HCT116 (cell line): ENCODE data around the gene MTRR. TPM values are rescaled to one million over a fixed set of nuclear protein-coding genes. Genes with fewer than 3 reads are reported as not detected.

Experiments used
- ATAC-seq: fragments of 200-7000 bp; cut with Tn5 transposase; 2 replicates; pipeline ENCODE4 v1.9.1; 2020; ENCODE audit warnings: mild to moderate bottlenecking, moderate library complexity
- BruUV-seq: library from RNA; stranded (reverse); fragments of 400-500 nt; replicated peaks from 2 replicates; lab custom pipeline; 2021; lab: Mats Ljungman, UMichigan
- CTCF ChIA-PET: fragments of 300-600 bp; sonication (Branson Sonifier 250); formaldehyde crosslinking; loops from one replicate; lab custom pipeline; 2021; ENCODE audit warnings: antibody characterized with exemption; lab: Charles Lee
- POLR2A ChIA-PET: fragments of 300-600, 350-600 bp; sonication (Branson Sonifier 250); formaldehyde crosslinking; loops from one replicate; lab custom pipeline; 2021; ENCODE audit warnings: antibody characterized with exemption; lab: Charles Lee
- RAD21 ChIA-PET, 2 experiments: fragments of 300-600 bp; sonication (Branson Sonifier 250); formaldehyde crosslinking; loops; one replicate each; lab custom pipeline; 2023; ENCODE audit warnings: low total read pairs in 2 of 2; ENCODE audit not compliant: uncharacterized antibody in 2 of 2, unreplicated experiment in 2 of 2, low non-redundant PET in 1 of 2; lab: Charles Lee
- DNase-seq: peaks from one replicate; pipeline ENCODE4 v3.0.0-alpha.2; 2010; ENCODE audit warnings: low read depth, low spot score
- H2AFZ ChIP-seq: fragments of 200-600 bp; shearing (Covaris generic), sonication (generic); 2 replicates; pipeline ENCODE4 v1.6.1; 2017; ENCODE audit warnings: low read depth, mixed run types, mixed read lengths, antibody characterized with exemption, low read length; ENCODE audit not compliant: poor library complexity, severe bottlenecking
- H3K27ac ChIP-seq: 2 replicates; pipeline ENCODE4 v1.5.1; 2012; ENCODE audit warnings: low read depth, low read length
- H3K27me3 ChIP-seq: fragments of 200-600 bp; sonication (generic); 2 replicates; pipeline ENCODE4 v1.6.1; 2016; ENCODE audit warnings: mixed run types, low read length, mixed read lengths; ENCODE audit not compliant: insufficient read depth
- H3K36me3 ChIP-seq, 2 experiments: fragments of 200-500 bp in 1 of 2; fragments of 200-600 bp in 1 of 2; sonication (Bioruptor generic) in 1 of 2; sonication (generic) in 1 of 2; 2 replicates each; pipeline versions ENCODE4 v1.5.1 to v1.6.1; 2014 to 2016; ENCODE audit warnings: low read length in 2 of 2, inconsistent platforms in 1 of 2, mixed read lengths in 1 of 2, mixed run types in 1 of 2; ENCODE audit not compliant: insufficient read depth in 2 of 2, control insufficient read depth in 1 of 2
- H3K4me1 ChIP-seq, 2 experiments: fragments of 200-600 bp in 1 of 2; sonication (generic) in 1 of 2; 2 replicates each; pipeline versions ENCODE4 v1.5.1 to v1.6.1; 2012 to 2017; ENCODE audit warnings: low read length in 2 of 2, inconsistent platforms in 1 of 2, mild to moderate bottlenecking in 1 of 2, mixed read lengths in 1 of 2, mixed run types in 1 of 2, moderate library complexity in 1 of 2; ENCODE audit not compliant: insufficient read depth in 2 of 2, control insufficient read depth in 1 of 2
- H3K4me2 ChIP-seq: fragments of 200-600 bp; sonication (generic); 2 replicates; pipeline ENCODE4 v1.6.1; 2017; ENCODE audit warnings: mixed run types, low read length, mixed read lengths
- H3K4me3 ChIP-seq, 2 experiments: fragments of 200-600 bp in 1 of 2; sonication (generic) in 1 of 2; replicated peaks in 1 of 2; 2 replicates each; pipeline ENCODE4 v1.5.1; 2011 to 2016; ENCODE audit warnings: low read length in 2 of 2, control low read depth in 1 of 2, low read depth in 1 of 2, mild to moderate bottlenecking in 1 of 2, mixed read lengths in 1 of 2, mixed run types in 1 of 2
- H3K79me2 ChIP-seq: fragments of 200-600 bp; sonication (generic); 2 replicates; pipeline ENCODE4 v1.6.1; 2017; ENCODE audit warnings: mild to moderate bottlenecking, mixed run types, low read length, moderate library complexity, mixed read lengths; ENCODE audit not compliant: insufficient read depth
- H3K9ac ChIP-seq: fragments of 200-600 bp; sonication (generic); 2 replicates; pipeline ENCODE4 v1.6.1; 2016; ENCODE audit warnings: low read length, mixed read lengths
- H3K9me2 ChIP-seq: fragments of 200-600 bp; sonication (generic), shearing (Covaris generic); 2 replicates; pipeline ENCODE4 v1.6.1; 2017; ENCODE audit warnings: mixed run types, mild to moderate bottlenecking, moderate library complexity; ENCODE audit not compliant: insufficient read depth
- H3K9me3 ChIP-seq, 2 experiments: fragments of 200-500 bp in 1 of 2; fragments of 200-600 bp in 1 of 2; sonication (Bioruptor generic) in 1 of 2; sonication (generic) in 1 of 2; 2 replicates each; pipeline ENCODE4 v1.6.1; 2014 to 2017; ENCODE audit warnings: low read length in 2 of 2, mixed read lengths in 2 of 2, inconsistent platforms in 1 of 2, low read depth in 1 of 2, mild to moderate bottlenecking in 1 of 2, mixed run types in 1 of 2, moderate library complexity in 1 of 2; ENCODE audit not compliant: control insufficient read depth in 1 of 2, insufficient read depth in 1 of 2
- H4K20me1 ChIP-seq: fragments of 200-600 bp; sonication (generic), shearing (Covaris generic); 2 replicates; pipeline ENCODE4 v1.6.1; 2017; ENCODE audit warnings: mixed run types, mild to moderate bottlenecking, moderate library complexity; ENCODE audit not compliant: insufficient read depth
- CEBPB ChIP-seq: IDR thresholded peaks from 2 replicates; pipeline ENCODE4 v1.6.1; 2012; ENCODE audit warnings: low read depth
- CTCF ChIP-seq, 3 experiments: fragments of 200-600 bp in 1 of 3; sonication (generic) in 1 of 3; IDR thresholded peaks in 2 of 3; conservative IDR thresholded peaks in 1 of 3; 2 replicates each; pipeline ENCODE4 v1.5.1; 2012 to 2017; ENCODE audit warnings: low read depth in 2 of 3, low read length in 2 of 3, antibody characterized with exemption in 1 of 3, borderline replicate concordance in 1 of 3, control low read depth in 1 of 3, mild to moderate bottlenecking in 1 of 3, mixed read lengths in 1 of 3, mixed run types in 1 of 3, moderate library complexity in 1 of 3; ENCODE audit not compliant: insufficient read depth in 1 of 3
- EGR1 ChIP-seq: IDR thresholded peaks from 2 replicates; pipeline ENCODE4 v1.6.1; 2012; ENCODE audit warnings: low read depth
- EZH2 ChIP-seq: fragments of 200-600 bp; sonication (generic); IDR thresholded peaks from 2 replicates; pipeline ENCODE4 v1.6.1; 2017; ENCODE audit warnings: antibody characterized with exemption, mixed run types
- EZH2phosphoT487 ChIP-seq: fragments of 200-600 bp; IDR thresholded peaks from 2 replicates; pipeline ENCODE4 v1.6.1; 2018; ENCODE audit warnings: antibody characterized with exemption, borderline replicate concordance
- FOSL1 ChIP-seq: IDR thresholded peaks from 2 replicates; pipeline ENCODE4 v1.6.1; 2012; ENCODE audit warnings: low read depth
- POLR2A ChIP-seq: IDR thresholded peaks from 2 replicates; pipeline ENCODE4 v1.7.0; 2011; ENCODE audit warnings: borderline replicate concordance; ENCODE audit not compliant: insufficient read depth, insufficient read length; ENCODE audit errors: extremely low read depth
- SIN3A ChIP-seq: IDR thresholded peaks from 2 replicates; pipeline ENCODE4 v1.6.1; 2012; ENCODE audit warnings: low read depth
- SRF ChIP-seq: IDR thresholded peaks from 2 replicates; pipeline ENCODE4 v1.6.1; 2012; ENCODE audit warnings: low read depth
- TCF7L2 ChIP-seq: IDR thresholded peaks from 2 replicates; pipeline ENCODE4 v1.7.0; 2011; ENCODE audit warnings: borderline replicate concordance, inconsistent platforms; ENCODE audit not compliant: insufficient read depth, insufficient read length; ENCODE audit errors: extremely low read depth
- YY1 ChIP-seq: IDR thresholded peaks from 2 replicates; pipeline ENCODE4 v1.6.1; 2011; ENCODE audit warnings: low read length, low read depth, moderate library complexity, mild to moderate bottlenecking; ENCODE audit not compliant: insufficient replicate concordance; ENCODE audit errors: extremely low read depth
- ZFX ChIP-seq: fragments of 450-650 bp; IDR thresholded peaks from 2 replicates; pipeline ENCODE4 v1.6.1; 2017
- ZNF274 ChIP-seq: fragments of 200-500 bp; sonication (Bioruptor generic); IDR thresholded peaks from 2 replicates; pipeline ENCODE4 v1.6.1; 2014; ENCODE audit warnings: mild to moderate bottlenecking, low read depth, low read length, inconsistent platforms
- intact Hi-C: fragments of 100-400 bp; cut with micrococcal nuclease; formaldehyde crosslinking; loops from 2 replicates; pipeline ENCODE4 v1.10.0; 2022
- total RNA-seq: library from RNA; stranded (reverse); gene quantifications from one replicate; pipeline ENCODE4 v1.2.1, GENCODE V29; 2021; ENCODE audit not compliant: unreplicated experiment
- TF ChIP-seq, protein P1 (sequence below): IDR thresholded peaks from 2 replicates; pipeline ENCODE4 v1.6.1; 2011; ENCODE audit warnings: mild to moderate bottlenecking, low read length, moderate library complexity; ENCODE audit not compliant: insufficient replicate concordance; ENCODE audit errors: extremely low read depth
- TF ChIP-seq, protein P2 (sequence below): IDR thresholded peaks from 2 replicates; pipeline ENCODE4 v1.6.1; 2012

The MTRR gene
- total RNA-seq, 1 experiment from 2014 or later, result 32.5 TPM

DNA sequence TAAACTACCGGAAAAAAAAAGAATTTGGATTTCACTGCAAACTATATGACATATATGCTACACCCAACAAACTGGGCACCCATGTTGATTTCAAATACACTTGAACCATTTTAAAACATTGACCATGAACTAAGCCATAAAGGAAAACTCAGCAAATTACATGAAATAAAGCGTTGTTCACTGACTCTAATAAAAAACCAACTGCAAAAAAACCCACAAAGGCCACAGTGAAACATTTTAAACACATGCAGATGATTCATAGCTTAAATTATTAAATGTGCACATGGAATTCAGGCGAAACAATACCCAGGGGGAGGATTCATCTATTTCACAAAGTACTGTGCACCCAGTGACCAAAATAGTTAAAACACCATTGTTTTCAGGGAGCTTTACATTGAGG is 33.3 kb downstream of the MTRR start (continued):
- TF ChIP-seq CTCF (IDR thresholded peaks at IDR 0.05 in 2 of 3, conservative IDR thresholded peaks at IDR 0.05 in 1 of 3; ENCODE audit: borderline replicate concordance in 1 of 3, insufficient read depth in 1 of 3, low read depth in 2 of 3, low read length in 2 of 3), result no peak
- no peak for TF ChIP-seq YY1
- TF ChIP-seq ZFX, result no peak
- no peak for TF ChIP-seq EGR1
- no peak for TF ChIP-seq POLR2A
- no peak for TF ChIP-seq TCF7L2
- no peak for TF ChIP-seq SRF

- no peaks in the 10 kb centered on the region for H3K9me3 ChIP-seq
- no peak overlapping the region for H3K27ac ChIP-seq
- no peaks in the 10 kb centered on the region for H4K20me1 ChIP-seq
- no peak for DNase-seq
- H3K4me1 ChIP-seq, result peaks cover 2 to 9% of the 10 kb centered on the region in 2 experiments; a peak in 2 of 4 replicates
- H2AFZ ChIP-seq, result no peak overlapping the region
- H3K9me2 ChIP-seq, result no peaks in the 10 kb centered on the region
- ChIA-PET POLR2A (no interaction called here), CTCF (no interaction called here), RAD21 (no interaction called here)
- peaks cover 16 to 21% of the 10 kb centered on the region in 2 experiments; a peak in 3 of 4 replicates for H3K36me3 ChIP-seq
- no peak overlapping the region for H3K4me2 ChIP-seq
- intact Hi-C loops, result no loop called here
- no peak overlapping the region for H3K4me3 ChIP-seq
- H3K79me2 ChIP-seq, result no peaks in the 10 kb centered on the region
- H3K27me3 ChIP-seq, result no peaks in the 10 kb centered on the region
- BruUV-seq, result no TSS peak
- no peak for ATAC-seq
- H3K9ac ChIP-seq, result no peak overlapping the region
- TF ChIP-seq EZH2, result no peak
- TF ChIP-seq, protein P1, sequence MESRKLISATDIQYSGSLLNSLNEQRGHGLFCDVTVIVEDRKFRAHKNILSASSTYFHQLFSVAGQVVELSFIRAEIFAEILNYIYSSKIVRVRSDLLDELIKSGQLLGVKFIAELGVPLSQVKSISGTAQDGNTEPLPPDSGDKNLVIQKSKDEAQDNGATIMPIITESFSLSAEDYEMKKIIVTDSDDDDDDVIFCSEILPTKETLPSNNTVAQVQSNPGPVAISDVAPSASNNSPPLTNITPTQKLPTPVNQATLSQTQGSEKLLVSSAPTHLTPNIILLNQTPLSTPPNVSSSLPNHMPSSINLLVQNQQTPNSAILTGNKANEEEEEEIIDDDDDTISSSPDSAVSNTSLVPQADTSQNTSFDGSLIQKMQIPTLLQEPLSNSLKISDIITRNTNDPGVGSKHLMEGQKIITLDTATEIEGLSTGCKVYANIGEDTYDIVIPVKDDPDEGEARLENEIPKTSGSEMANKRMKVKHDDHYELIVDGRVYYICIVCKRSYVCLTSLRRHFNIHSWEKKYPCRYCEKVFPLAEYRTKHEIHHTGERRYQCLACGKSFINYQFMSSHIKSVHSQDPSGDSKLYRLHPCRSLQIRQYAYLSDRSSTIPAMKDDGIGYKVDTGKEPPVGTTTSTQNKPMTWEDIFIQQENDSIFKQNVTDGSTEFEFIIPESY, result no peak
- no peak for TF ChIP-seq ZNF274
- TF ChIP-seq CTCF (IDR thresholded peaks at IDR 0.05 in 2 of 3, conservative IDR thresholded peaks at IDR 0.05 in 1 of 3; ENCODE audit: borderline replicate concordance in 1 of 3, insufficient read depth in 1 of 3, low read depth in 2 of 3, low read length in 2 of 3), result no peak
- TF ChIP-seq, protein P2, sequence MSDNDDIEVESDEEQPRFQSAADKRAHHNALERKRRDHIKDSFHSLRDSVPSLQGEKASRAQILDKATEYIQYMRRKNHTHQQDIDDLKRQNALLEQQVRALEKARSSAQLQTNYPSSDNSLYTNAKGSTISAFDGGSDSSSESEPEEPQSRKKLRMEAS, result no peak
- no peak for TF ChIP-seq ZFX
- no peak for TF ChIP-seq SIN3A
- TF ChIP-seq EZH2phosphoT487, result no peak
- TF ChIP-seq CEBPB, result no peak
- TF ChIP-seq TCF7L2, result no peak
- no peak for TF ChIP-seq SRF
- no peak for TF ChIP-seq FOSL1
Observed at GRCh38 chr5:7902666-7903625, 34.0 kb downstream of the MTRR start.
